Stimulated activated CD4-positive, alpha-beta T cell treated with anti-CD3 and anti-CD28 coated beads, Interleukin-2, amount 100 ng/mL, for 4 hours (primary cell): ENCODE measurements around the gene EXD1.

Experiments
- DNase-seq: peaks from one replicate; pipeline ENCODE4 v3.0.0-alpha.2; 2020; ENCODE audit warnings: low read depth

Gene EXD1

DNA sequence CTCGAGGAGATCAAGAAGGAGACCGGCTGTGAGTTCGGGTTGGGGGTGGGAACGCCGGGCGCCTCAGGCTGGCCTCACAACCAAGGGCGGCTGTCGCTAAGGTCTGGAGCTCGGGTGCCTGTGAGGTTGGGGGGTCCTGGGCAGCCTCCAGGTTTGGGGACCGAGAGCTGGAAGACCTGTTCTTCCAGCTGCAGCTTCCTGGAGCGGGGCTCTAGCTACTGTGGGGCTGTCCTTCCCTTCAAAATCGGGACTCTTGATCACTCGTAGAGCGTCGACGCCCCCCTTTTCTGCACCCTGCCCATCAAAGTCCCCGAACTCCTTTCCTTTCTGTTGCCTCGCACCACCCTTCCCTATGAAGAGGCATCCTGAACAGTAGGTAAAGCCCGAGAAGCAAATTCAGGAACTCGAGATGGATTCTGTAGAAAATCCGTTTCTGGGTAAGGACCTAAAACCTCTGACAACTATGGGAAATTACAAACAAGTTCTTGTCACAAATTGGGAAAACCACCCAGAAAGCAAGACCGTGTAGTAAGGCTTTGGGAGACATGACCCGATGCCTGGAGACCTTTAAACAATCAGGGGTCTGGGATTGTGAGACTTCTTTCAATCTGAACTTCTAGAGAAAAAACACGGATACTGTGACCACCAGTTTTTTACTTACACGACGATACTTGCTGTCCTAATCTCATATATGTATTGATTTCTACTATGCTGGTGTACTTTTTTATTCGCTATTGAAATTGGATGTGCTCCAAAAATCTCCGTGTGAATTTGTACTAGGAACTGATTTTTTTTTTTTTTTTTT lies 1.1 kb upstream of the EXD1 start:
- DNase-seq, result no peak

DNA sequence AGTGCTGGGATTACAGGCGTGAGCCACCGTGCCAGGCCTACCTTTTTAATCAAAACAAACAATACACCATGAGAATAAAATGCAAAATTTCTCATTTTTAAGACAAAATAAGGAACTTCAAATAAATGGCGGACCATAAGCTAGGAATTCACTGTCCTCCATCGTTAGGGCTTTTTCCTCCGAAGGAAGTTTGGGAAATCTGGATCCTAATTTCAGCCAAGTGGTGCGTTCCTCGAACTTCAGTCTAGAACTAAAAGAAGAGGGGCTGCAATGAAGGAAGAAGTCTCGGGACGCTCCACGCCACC lies 260 bp downstream of the EXD1 start:
- no peak for DNase-seq

DNA sequence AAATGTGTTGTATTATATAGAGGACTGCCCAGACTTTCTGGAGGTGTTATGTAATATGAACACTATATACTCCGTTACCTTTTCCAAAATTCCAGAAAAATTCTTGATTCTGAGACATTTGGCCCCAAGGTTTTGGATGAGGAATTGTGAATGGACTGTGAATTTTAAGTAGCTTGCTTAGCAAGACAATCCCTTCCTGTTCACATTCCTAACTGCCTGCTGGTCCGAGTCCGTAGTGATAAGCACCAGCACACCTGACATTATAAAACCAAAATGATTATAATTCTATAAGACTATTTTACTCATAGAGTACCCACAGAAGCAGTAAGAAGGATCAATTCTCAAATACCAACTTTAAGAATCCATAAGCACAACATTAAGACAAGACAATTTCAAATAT lies 11.2 kb downstream of the EXD1 start:
- no peak for DNase-seq

DNA sequence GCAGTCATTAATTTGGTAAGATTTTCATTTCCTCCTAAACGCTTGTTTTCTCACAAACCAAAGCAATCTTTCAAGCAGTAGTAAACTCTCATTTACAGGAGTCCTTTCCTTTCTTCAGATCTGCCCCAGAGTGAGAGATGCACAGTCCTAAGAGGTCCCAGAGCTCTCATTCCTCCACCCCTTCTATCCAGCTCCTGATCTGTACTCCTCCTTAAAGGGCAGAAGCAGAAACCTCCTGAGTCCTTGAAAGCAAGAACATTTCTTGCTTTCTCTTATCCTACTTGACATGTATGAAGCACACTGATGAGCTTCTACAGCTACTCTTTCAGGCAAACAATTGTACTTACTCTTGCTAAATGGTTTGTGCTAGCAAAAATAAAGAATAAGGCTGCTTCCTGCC lies 11.7 kb downstream of the EXD1 start:
- no peak for DNase-seq

DNA sequence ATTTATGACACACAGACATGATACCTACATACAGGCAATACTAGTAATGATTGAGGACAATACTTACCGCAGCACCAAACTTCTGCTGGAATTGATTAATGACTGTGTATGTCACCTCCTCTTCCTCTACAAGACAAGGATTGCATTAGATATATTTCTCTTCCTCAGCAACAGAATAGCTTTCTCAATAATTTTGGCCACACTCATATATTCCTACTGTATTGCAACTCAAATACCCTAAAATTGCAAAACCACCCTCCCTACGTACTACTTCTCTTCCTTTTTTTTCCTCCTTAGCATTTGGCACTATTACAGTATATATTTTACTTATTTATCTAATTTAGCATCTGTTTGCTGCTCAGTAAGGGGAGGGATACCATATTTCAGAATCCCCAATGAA lies 14.8 kb downstream of the EXD1 start:
- DNase-seq, result no peak

DNA sequence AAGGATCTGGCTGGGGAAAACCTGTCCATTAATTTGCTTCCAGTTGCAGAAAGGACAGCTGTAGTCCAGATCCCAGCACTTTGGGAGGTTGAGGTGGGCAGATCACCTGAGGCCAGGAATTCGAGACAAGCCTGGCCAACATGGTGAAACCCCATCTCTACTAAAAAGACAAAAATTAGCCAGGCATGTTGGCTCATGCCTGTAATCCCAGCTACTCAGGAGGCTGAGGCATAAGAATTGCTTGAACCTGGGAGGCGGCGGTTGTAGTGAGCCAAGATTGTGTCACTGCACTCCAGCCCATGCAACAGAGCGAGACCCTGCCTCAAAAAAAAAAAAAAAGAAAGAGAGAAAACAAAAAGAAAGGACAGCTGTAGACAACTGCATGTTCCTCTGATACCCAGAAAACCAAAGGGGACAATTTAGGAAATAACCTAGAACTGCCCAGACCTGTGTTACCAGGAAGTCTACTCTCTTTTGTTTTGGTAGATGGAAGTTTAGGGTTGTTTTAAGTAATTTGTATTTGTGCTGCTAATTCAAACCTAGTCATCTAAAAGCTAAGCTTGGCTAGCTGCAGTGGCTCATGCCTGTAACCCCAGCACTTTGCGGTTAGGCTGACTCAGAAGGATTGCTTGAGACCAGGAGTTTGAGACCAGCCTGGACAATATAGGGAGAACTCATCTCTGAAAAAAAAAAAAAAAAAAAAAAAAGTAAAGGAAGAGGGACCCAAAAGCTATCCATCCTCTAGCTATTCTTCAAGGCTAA lies 22.7 kb downstream of the EXD1 start:
- DNase-seq, result no peak

DNA sequence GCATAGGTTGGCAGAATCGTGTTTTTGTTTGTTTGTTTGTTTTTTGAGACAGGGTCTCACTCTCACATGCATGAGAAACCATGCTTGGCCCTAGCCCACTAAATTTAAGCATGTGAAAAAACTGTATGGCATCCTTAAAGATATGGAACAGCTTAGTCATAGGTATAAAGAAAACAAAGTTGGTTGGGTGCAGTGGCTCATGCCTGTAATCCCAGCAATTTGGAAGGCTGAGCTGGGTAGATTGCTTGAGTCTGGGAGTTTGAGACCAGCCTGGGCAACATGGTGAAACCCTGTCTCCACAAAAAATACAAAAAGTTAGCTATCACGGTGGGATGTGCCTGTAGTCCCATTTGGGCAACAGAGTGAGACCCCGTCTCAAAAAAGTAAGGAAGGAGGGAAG lies 25.2 kb downstream of the EXD1 start:
- DNase-seq, result no peak

DNA sequence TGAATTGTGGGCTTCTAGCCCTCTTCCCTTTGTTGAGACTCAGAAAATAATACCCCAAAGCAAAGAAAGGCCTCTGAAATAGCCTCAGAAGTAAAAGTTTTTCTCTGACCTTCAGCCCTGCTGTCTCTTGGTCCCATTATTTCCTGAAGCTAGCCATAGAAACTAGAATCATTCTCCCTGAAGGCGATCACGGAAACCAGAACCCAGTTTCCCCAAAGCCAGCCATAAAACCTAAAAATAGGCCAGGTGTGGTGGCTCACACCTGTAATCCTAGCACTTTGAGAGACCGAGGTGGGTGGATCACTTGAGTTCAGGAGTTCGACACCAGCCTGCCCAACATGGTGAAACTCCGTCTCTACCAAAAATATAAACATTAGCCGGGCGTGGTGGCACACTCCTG lies 27.2 kb downstream of the EXD1 start:
- DNase-seq, result no peak

DNA sequence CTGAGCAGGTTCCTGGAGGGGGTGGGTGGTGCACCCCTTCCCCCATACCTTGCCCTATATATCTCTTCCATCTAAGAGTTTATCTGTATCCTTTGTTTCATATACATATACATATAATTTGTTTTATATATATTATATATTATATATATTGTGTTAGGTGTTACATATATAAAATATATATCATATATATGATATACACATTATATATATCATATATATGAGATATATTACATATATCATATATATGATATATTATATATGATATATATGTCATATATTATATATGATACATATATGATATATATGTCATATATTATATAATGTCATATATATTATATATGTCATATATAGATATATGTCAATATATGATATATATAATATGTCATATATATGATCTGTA lies 31.1 kb downstream of the EXD1 start:
- DNase-seq, result no peak

DNA sequence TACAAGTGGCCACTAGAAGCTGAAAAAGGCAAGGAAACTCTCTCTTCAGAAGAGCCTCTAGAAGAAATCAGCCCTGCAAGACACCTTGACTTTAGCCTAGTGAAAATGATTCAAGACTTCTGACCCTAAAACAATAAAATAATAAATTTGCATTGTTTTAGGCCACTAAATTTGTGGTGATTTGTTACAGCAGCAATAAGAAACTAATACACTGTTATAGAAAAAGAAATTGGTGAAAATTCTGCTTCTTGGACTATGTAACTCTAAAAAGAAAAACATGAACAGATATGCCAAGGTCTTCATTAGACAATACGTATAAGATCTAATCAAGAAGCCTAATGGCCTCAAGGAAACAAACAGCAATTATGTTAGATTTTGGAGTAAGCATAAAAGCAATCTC lies 36.1 kb downstream of the EXD1 start:
- no peak for DNase-seq

DNA sequence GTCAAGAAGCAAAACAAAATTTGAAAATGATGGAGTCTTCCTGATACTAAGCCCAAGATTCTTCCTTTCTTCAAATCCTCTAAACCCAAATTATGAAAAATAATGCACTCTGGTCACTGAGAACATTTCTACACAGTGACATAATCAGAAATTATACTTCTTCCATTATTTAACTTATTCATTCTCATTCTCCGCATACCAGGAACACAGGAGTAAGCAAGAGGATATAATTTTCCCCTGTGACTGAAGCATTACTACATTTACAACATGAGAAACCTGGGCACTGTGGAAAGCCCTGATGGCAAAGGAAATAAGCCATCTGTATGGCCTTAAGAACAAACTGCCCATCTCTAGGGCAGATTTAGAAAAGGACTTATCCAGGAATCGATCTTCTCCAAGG lies 47.0 kb downstream of the EXD1 start:
- DNase-seq, result no peak

DNA sequence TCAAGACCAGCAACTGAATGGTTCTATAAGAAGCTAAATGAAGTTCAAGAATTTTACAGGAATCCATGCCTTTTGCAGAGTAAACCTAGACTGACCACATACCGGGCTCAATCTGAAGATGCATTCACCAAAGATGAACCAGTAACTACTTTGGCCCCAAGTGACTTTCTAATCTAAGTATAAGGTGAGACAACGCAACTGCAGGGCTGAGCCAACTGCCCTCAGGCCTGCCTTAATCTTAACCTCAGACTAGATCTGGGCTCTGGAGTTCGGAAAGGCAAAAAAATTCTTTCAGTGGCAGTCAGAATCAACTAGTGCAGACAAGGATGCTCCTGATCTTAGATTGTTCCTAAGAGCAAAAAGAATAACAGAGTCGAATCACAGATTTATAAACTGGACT lies 48.3 kb downstream of the EXD1 start:
- DNase-seq, result no peak

DNA sequence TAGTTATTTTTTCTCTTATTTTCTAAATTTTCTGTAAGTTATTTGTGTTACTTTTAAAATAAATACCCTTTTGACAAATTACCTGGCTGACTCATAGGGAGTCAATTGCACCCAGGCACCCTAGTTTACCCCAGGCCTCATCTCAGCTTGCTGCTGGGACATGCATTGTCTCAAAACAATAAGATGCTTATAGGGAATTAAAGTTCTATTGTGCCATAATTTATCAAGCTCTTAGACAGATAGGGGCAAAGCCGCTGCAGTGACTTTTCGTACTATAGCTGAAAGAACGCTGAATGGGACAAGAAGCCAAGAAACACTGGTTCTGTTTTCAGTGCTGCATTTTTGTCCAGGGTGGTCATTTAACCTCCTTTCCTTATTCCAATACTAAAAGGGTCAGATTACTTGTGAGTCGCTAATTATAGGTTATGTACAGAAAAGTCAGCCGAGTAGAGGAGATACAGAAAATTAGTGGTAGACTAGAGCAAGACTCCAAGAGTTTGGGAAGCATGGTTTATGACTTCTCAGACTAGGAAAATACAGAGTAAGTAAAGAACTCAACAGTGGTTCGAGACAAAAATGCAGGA lies 50.3 kb downstream of the EXD1 start:
- DNase-seq, result no peak

DNA sequence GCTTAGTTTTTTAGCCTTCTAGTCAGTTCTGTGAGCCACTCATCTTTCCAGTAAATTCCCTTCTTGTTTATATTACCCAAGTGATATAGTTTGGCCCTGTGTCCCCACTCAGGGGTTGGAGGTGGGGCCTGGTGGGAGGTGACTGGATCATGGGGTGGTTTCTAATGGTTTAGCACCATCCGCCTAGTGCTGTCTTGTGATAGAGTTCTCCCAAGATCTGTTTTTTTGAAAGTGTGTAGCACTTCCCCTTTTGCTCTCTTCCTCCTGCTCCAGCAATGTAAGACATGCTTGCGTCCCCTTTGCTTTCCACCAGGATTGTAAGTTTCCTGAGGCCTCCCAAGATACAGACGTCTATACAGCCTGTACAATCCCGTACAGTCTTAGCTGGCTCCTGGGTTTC lies 60.8 kb downstream of the EXD1 start:
- no peak for DNase-seq

DNA sequence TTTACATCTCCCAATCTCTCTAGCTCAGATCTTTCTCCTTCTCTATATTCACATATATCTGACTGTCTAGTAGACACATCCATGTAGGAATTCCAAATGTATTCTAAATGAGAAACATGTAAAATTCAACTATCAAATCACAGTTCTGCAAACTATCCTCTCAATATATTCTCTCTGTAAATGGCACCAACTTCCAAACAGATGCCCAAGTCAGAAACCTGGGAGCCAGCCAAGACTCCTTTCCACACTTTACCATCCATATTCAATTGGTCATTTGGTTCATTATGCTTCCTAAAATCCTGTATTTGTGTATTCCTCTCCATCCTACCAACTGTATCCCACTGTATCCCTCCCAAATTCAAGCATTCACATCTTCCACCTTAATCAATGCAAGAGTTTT lies 61.5 kb downstream of the EXD1 start:
- no peak for DNase-seq

DNA sequence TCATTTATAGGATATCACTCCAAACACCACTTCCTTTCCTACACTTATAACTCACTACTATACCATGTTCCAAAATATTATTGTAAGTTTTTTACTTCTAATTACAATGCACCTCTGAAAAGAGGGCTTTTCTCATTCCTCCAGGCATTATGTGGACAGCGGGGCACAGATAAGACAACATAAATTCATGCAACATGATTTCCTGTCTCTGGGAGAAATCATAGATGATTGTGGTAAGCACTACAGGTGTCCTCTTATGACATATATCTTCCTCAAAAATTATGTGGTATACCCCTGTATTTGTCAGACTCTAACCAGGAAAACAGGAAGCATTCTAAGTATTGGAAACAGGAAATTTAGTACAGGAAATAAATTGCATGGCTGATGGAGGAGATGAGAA lies 68.8 kb downstream of the EXD1 start:
- no peak for DNase-seq

DNA sequence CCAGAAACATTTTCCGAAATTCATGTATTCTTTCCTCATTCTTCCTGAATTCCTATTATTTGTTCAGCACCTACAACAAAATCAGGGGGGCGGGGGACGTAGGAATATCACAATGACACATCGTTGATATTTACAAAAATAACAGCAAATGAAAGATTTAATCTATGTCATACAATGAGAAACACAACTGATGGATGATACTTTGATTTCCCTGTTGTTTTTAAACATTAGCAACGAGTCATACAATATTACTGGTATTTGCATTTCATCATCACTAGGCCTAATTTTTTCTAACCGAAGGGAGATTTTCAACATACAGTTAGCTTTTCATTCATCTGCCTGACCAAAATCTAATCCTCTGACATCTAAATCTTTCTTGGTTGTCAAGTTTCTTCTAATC lies 69.2 kb downstream of the EXD1 start:
- DNase-seq, result no peak

DNA sequence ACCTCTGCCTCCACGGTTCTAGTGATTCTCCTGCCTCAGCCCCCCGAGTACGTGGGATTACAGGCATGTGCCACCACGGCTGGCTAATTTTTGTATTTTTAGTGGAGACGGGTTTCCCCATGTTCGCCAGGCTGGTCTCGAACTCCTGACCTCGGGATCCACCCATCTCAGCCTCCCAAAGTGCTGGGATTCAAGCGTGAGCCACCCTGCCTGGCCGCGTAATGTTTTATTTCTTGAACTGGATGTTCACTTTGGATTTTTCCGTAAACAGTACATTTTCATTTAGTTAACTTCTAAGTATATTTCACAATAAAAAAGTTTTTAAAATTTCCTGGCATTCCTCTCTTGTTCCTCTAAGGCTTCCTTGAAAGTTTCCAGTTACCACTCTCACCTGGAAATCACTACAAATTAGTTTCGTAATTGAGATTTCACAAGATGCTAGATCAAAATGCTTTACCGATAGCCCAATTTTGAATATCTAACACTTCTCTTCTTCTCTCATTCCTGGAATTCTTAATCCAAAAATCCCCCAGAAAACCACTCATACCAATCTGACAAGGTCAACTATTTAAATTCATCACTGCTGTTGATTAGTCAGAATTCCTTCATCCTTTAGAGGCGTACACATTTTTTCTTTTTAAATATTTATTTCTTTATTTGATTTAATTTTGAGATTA lies 69.8 kb downstream of the EXD1 start:
- DNase-seq, result no peak

DNA sequence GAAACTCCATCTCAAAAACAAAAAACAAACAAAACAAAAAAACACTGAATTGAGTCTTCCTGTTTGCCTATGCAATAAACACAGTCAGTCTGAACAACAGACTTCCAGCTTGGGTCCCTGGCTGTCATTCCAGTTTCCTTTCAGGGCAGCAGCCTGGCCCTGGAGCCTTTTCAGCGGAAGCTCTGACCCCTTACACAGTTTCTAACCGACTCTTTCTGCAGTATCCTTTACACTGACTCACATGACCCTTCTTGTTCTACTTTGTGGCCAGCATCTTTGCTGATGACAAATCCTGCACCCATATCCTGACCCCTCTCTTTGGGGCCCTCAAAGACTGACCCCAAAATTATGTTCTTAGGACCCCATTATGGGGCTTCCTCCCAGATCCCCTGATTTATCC lies 76.1 kb downstream of the EXD1 start:
- DNase-seq, result no peak

DNA sequence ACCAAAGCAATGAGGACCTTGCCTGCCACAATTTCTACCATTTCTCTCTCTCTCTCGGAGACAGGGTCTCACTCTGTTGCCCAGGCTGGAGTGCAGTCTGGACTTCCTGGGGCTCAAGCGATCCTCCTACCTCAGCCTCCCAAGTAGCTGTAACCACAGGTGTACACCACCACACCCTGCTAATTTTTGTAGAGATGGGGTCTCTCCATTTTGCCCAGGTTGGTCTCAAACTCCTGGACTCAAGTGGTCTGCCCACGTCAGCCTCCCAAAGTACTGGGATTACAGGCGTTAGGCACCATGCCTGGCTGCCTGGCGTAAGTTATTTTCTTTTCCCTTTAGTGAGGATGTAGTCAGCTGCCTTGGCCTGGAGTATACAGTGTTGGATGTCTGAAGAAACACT lies 76.8 kb downstream of the EXD1 start:
- no peak for DNase-seq

DNA sequence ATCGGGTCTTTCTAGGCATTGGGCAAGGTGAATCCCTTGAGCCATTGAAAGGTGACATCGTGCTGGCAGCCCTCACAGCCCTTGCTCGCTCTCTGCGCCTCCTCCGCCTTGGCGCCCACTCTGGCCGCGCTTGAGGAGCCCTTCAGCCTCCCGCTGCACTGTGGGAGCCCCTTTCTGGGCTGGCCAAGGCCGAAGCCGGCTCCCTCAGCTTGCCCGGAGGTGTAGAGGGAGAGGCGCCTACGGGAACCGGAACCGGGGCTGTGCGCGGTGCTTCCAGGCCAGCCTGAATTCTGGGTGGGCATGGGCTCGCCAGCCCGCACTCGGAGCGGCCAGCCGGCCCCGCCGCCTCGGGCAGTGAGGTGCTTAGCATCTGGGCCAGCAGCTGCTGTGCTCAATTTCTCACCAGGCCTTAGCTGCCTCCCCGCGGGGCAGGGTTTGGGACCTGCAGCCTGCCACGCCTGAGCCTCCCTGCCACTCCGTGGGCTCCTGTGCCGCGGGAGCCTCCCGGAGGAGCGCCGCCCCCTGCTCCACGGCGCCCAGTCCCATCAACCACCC lies 79.0 kb downstream of the EXD1 start:
- DNase-seq, result no peak

DNA sequence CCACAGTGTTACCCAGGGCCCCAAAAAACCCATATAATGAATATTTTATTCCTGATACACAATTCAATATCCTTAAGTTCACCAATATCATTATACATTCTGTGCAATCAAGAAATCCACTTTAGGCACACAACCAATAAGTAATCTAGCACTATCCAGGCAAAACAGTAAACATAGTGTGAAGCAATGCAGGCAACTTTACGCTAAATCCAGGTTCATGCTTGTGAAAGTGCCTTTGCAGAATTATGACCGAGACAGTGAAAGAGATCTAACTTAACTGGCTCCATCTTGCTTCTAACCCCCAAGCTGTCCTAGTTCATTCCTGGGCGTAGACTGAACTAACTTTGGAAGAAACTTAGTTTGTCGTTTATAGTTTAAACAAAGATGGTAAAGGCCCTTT lies 80.3 kb downstream of the EXD1 start:
- no peak for DNase-seq

DNA sequence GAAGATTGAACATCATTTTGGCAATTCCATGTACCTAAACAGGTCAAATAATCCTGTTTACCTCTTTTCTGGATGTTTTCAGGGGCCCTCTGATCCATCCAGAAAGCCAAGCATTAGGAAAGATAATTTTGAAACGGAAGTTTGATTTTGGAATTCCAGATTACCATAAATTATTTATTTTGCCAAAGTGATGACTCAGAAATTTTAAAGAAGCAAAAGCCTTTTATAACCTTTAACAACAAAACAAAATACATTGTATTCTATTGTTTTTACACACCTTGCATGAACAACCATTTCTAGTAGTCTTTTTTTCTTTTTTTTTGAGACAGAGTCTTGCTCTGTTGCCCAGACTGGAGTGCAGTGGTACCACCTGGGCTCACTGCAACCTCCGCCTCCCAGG lies 82.5 kb downstream of the EXD1 start:
- DNase-seq, result no peak
